HG03175 (cell line): ENCODE measurements around the gene NUTM2F.
"Not testable (repeated sequence)": the region's sequence is repeated elsewhere in the genome, so short reads cannot be mapped to it uniquely, and the experiment has no call there.

ENCODE experiments used
- ATAC-seq: cut with Tn5 transposase; IDR thresholded peaks from one replicate; pipeline ENCODE4 v1.9.1; 2021; ENCODE audit warnings: mild to moderate bottlenecking, moderate library complexity; ENCODE audit not compliant: unreplicated experiment

NUTM2F gene

GRCh38 chr9:94315034-94315984 is 13.1 kb downstream of the NUTM2F start:
- not testable (repeated sequence) for ATAC-seq

DNA sequence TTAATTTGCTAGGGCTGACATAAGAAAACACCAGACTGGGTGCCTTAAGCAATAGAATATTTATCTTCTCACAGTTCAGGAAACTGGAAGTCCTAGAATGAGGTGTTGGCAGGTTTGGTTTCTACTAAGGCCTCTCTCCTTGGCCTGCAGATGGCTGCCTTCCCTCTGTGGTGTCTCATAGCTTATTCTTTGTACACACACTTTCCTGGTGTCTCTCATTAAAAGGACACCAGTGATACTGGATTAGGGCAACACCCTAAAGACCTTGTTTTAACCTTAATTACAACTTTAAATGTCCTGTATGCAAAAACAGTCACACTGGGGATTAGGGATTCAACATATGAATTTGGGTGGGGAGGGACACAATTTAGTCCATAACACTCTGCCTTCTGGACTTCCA is 25.1 kb downstream of the NUTM2F start:
- no peak for ATAC-seq

DNA sequence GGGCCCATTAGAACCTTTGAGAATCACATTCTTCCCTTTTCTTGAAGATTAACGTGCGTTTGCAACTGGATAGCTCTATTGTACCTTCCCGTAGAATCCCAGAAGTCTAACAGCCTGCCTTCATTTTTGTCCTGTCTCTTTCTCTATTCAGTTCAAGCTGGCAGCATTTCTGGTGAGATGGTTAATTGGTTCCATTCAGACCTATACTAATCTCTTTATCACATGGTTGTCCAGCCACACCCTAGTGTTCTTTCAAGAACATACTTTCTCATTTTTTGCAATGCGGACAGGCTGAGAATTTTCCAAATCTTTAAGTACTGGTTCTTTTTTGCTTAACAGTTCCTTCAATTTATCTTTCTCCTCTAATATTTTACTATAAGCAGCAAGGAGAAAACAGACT is 26.0 kb downstream of the NUTM2F start:
- ATAC-seq = no peak

DNA sequence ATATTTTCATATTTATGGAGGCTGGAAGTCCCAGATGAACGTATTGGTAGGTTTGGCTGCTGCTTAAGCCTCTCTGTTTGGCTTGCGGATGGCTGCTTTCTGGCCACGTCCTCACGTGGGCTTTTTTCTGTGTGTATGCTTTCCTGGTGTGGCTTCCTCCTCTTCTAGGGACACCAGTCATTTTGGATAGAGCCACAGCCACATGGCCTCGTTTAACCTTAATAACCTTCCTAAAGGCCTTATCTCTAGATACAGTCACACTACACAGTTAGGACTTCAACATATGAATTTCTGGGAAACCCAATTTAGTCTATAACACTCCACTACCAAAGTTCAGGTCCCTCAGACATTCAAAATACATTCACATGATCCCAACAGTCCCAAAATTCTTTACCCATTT is 26.9 kb downstream of the NUTM2F start:
- no peak for ATAC-seq

DNA sequence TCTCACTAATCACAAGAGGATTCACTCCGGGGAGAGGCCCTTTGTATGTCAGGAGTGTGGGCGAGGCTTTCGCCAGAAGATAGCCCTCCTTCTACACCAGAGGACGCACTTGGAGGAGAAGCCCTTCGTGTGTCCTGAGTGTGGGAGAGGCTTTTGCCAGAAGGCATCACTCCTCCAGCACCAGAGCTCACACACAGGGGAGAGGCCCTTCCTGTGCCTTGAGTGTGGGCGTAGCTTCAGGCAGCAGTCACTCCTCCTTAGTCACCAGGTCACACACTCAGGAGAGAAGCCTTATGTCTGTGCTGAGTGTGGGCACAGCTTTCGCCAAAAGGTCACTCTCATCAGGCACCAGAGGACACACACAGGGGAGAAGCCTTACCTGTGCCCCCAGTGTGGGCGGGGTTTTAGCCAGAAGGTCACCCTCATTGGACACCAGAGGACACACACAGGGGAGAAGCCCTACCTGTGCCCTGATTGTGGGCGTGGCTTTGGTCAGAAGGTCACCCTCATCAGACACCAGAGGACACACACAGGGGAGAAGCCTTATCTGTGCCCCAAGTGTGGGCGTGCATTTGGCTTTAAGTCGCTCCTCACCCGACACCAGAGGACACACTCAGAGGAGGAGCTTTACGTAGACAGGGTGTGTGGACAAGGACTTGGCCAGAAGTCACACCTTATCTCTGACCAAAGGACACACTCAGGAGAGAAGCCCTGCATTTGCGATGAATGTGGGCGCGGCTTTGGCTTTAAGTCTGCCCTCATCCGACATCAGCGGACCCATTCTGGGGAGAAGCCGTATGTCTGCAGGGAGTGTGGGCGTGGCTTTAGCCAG is 27.8 kb downstream of the NUTM2F start:
- no peak for ATAC-seq

DNA sequence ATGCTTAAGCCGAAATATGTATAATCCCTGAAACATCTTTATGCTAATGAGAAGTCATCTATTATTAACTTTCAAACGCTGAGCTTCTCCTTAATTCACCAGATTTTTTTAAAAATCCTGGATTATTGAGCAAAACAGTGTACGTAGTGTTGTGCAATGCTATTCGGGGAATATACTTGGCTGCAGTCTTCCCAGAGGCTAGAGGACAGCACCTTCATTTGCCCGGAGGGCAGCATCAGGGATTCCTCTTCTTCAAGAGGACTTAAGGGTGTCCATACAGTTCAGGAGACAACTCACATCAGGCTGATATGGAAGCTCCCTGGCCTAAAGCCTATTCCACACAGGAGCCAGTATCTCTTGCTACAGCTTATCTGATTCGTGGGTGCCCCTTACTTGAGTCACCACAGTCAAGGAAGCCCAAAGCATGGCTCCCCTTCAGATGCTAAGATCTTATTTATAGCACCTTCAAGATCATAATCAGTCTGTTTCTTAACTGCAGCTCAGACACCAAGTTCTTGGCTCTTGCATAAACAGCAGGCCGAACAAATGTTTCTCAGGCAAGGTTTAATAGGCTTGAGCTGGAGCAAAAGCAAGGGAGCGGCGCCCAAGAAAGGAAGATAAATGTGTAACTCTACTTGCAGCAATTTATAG is 29.4 kb downstream of the NUTM2F start:
- no peak for ATAC-seq

- ATAC-seq = no peak
Observed at GRCh38 chr9:94289691-94290090, 38.8 kb downstream of the NUTM2F start.

- no peak for ATAC-seq
Observed at GRCh38 chr9:94287877-94288513, 40.4 kb downstream of the NUTM2F start.

- no peak for ATAC-seq
Observed at GRCh38 chr9:94286116-94286515, 42.3 kb downstream of the NUTM2F start.

GRCh38 chr9:94281101-94281500 is 47.3 kb downstream of the NUTM2F start:
- ATAC-seq = no peak

DNA sequence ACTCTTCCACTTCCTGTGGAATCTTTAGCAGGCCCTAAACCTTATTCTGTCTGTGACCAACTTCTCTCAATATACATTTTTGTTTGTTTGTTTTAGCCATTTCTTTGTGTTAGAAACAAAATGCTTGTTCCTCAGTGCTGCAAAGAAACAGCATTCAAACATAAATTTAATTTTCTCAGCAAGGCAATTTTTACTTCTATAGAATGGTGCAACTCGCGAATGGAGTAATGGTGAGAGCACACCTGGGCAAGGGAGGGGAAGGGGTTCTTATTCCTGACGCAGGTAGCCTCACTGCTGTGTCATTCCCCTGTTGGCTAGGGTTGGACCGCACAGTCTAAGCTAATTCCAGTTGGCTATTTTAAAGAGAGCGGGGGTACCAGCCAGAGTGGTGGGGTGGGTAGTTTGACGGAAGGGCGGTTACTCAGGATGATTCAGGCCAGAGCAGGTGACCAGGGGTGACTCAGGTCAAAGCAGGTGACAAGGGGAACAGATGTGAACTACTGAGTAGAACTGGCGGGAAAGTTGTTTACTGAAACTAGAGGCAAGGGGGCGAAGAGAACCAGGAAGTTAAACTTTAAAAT is 47.9 kb downstream of the NUTM2F start:
- no peak for ATAC-seq

DNA sequence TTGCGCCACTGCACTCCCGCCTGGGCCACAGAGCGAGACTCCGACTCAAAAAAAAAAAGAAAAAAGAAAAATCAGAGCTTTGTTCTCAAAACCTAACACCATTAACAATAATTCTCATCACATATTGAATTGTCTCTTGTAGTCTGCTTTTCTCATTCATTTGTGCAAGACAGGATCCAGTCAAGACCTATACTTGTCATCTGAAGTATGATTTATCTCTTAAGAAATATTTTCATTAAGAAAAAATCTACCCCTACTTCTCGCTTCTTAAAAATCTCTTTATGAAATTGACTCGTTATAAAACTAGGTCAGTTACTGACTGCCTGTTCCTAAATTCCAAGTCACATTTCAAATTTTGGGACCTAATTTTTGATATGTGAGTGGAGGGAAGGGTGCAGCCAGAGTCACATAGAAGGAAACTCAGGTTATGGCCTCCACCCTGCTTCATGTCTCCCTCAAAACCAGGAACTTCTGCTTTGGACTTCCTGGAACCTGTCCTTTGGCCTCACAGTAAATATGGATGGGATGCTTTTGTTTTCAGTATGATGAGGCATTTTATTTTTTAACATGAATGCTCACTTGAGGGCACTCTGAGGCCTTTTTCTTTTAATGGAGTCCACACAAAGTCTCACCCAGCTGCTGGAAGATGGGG is 50.4 kb downstream of the NUTM2F start:
- ATAC-seq = no peak

GRCh38 chr9:94277029-94277428 is 51.4 kb downstream of the NUTM2F start:
- ATAC-seq = not testable (repeated sequence)

GRCh38 chr9:94270009-94270408 is 58.4 kb downstream of the NUTM2F start:
- ATAC-seq = no peak

DNA sequence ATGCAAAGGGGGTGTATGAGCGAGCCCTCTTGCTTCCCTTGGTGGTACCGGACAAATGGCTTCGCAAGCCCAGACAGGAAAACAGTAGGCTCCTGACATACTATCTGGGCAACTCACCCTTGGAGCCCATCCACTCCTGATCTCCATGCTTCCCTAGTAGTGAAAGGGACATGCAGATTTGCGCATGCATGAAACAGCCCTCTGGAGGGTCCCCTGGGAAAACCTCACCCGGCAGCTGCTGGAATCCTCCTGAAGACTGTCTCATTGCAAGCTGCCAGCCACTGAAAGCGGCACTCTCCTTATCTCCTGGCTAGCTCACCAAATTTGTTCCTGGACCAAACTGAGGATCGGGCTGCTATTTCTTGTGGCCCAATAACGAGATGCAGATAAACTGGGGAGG is 59.2 kb downstream of the NUTM2F start:
- ATAC-seq = no peak
